ENCODE data around the gene GAREM1.

GRCh38 chr18:32299484-32299883 lies 171.2 kb downstream of the GAREM1 start:
- TF ChIP-seq TEAD4 (IDR thresholded peaks at IDR 0.05; ENCODE audit: low read depth, low read length) (no peak), CTCF (IDR thresholded peaks at IDR 0.05; ENCODE audit: control extremely low read depth in 1 of 3, insufficient read depth in 1 of 3, low read depth in 1 of 3, low read length in 3 of 3) (no peak), SP4 (IDR thresholded peaks at IDR 0.05; ENCODE audit: low read length) (no peak), POLR2A (IDR thresholded peaks at IDR 0.05; ENCODE audit: control extremely low read depth in 1 of 2, low read depth in 2 of 2, low read length in 2 of 2) (no peak), JUND (IDR thresholded peaks at IDR 0.05; ENCODE audit: low read length) (no peak)

Data from H1 (cell line).